HG02840 (cell line): ENCODE results near the gene AMZ1.
A peak's percentile ranks its signal among the peaks of the same experiment; 100 is the strongest.
"Not testable (repeated sequence)": the region's sequence is repeated elsewhere in the genome, so short reads cannot be mapped to it uniquely, and the experiment has no call there.

Experiments used
- ATAC-seq: cut with Tn5 transposase; IDR thresholded peaks from one replicate; pipeline ENCODE4 v1.9.1; 2021; ENCODE audit warnings: mild to moderate bottlenecking, moderate library complexity, moderate number of reproducible peaks; ENCODE audit not compliant: unreplicated experiment, low FRiP score

AMZ1 gene

DNA sequence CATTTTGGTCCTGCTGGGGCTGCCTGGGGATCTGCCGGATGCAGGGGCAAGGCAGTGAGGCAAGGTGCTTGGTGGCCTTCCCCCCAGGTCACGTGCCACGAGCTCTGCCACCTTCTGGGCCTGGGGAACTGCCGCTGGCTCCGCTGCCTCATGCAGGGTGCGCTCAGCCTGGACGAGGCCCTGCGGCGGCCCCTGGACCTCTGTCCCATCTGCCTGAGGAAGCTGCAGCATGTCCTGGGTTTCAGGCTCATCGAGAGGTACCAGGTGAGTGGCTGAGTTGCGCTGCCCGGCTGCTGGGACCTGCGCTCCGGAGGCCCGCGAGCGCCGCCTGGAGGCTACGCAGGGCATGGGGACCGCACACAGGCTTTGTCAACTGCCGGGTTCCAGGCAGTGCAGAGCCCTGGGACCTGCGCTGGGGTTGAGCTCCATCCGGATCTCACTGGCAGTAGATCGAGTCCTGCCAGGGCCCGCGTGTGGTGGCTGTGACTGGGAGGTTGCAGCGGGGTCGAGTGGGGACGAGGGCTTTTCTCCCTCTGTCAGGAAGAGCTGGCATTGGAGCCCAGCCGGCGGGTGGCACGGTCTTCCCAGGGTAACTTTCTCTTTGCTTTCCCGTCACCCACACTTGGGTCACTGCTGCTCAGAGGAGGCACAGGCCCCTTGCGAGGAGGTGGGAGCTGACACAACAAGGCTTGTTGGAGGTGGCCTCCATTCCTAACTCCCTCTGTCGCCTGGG, 21.7 kb downstream of the AMZ1 start:
- ATAC-seq = peak; percentile 71

GRCh38 chr7:2710286-2710655, 22.3 kb downstream of the AMZ1 start:
- ATAC-seq = peak; percentile 60

DNA sequence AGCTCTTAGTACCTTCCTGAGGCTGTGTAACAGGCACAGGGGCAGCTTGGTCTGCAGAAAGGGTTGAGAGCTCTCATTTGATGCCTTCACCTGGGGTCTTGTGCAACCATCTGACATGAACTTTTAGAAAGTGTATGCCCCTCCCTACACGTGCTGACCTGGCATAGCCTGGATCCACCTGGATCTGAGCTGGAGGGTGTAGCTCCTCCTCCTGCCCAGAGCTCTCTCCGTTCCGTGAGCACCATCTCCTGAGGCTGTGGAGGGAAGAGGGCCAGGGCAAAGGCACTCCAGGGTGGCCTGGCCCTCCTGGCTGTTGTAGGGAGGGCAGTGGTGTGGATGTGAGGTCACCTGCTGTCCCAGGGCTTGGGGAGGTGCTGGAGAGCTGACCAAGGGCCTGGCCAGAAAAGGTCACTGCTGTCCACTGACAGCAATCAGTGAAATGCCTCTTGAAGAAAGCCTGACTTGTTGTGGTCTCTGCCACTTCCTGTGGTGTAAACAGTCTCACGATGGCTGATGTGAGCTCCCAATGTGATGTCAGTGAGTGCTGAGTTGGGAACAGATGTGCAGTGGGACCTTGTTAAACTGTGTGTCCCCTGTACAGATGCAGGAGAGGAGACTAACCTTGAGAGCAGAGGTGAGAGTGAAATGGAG, 23.0 kb downstream of the AMZ1 start:
- no peak for ATAC-seq

DNA sequence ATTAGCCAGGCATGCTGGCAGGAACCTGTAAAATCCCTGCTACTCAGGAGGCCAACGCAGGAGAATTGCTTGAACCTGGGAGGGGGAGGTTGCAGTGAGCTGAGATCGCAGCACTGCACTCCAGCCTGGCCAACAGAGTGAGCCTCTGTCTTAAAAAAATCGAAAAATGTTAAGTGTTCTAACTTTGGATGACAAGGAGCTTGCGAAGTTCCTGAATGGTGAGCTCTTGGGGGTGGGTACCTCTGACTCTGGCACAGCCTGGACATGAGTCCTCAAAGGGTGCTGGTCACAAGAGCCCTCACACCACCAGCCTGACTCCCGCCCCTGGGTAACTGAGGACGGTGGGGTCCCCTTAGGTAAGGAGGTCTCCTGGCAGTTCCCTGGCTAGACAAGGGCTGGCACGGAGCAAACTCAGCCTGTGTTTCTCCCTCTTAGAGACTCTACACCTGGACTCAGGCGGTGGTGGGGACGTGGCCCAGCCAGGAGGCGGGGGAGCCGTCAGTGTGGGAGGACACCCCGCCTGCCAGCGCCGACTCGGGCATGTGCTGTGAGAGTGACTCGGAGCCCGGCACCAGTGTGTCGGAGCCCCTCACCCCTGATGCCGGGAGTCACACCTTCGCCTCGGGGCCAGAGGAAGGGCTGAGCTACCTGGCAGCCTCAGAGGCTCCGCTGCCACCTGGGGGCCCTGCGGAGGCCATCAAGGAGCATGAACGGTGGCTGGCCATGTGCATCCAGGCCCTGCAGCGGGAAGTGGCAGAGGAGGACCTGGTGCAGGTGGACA, 24.1 kb downstream of the AMZ1 start:
- ATAC-seq = no peak

DNA sequence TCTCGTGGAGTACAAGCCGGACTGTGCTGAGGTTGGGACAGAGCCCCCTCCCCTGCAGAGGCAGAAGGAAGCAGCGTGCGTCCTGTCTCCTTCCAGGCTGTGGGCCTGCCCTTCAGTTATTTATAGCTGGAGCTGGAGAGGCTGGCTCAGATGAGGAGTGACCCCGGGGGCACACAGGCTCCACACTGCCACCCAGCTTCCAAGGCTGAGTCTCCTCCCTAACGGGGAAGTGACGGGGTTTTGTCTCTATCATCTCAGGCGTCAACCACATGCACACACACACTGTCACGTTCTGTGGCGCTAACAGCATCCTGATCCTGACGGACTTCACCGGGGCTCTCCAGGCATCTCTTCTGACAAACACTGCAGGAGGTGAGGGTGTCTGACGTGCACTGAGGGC, 25.4 kb downstream of the AMZ1 start:
- ATAC-seq = no peak

DNA sequence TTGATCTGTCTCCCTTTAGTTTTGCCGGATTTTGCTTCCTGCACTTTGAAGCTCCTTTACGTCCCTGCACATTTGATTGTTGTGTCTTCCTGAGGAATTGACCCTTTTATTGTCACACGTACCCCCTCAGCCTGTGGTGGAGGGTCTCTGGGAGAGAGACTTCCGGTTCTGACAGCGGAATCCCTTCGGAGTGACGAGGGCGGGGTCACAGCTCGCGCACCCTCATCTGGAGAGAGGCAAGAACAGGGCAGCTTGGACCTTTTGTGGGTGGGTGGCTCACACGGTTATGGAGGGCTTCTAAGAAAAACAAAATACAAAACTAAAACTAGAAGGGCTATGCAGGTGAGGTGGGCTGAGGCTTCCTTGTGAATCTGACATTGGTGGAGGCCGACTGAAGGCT, 26.0 kb downstream of the AMZ1 start:
- ATAC-seq = no peak

GRCh38 chr7:2714636-2715035, 26.6 kb downstream of the AMZ1 start:
- ATAC-seq = no peak

- no peak for ATAC-seq
Measured at GRCh38 chr7:2715341-2716231, 27.6 kb downstream of the AMZ1 start.

DNA sequence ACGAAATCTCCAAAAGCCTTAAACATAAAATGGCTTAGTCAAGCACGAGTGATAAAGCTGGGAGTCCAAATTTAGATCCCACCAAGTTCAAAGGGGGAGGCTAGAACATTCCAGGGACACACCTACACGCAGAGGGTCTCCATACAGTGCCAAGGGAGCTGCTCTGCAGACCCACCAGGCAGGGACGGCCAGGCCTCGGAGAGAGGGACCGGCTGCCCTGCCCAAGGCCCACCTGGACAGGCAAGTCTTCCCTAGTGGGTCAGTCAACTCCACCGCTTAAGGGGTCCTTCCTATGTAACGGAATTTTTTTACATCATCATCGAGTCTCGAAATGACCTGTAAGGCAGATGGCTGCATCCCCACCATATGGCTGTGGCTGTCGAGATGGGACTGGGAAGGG, 28.5 kb downstream of the AMZ1 start:
- ATAC-seq = no peak

DNA sequence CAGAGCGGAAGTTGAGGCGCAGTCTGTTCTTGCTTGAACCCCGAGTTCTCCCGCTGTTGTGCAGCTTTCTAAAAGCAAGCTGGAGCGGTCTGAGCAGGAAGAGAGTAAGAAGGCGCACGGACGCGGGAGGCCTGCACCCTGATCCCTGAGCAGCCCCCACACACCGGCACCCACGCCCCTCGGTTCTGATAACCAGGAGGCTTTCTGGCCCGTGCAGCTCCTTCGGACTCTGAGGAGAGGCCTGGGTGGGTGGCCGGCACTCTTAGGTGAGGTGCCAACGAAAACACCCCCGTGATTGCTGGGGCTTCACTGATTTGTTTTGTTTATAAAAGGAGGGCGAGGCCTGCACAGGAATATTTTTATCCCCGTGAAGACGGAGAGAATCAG, 28.9 kb downstream of the AMZ1 start:
- ATAC-seq = no peak

GRCh38 chr7:2717293-2718261, 29.6 kb downstream of the AMZ1 start:
- ATAC-seq = no peak

- no peak for ATAC-seq
Measured at GRCh38 chr7:2718296-2718965, 30.4 kb downstream of the AMZ1 start.

GRCh38 chr7:2719007-2719406, 31.0 kb downstream of the AMZ1 start:
- no peak for ATAC-seq

- no peak for ATAC-seq
Measured at GRCh38 chr7:2720024-2720423, 32.0 kb downstream of the AMZ1 start.

- ATAC-seq = no peak
Measured at GRCh38 chr7:2721842-2722241, 33.8 kb downstream of the AMZ1 start.

DNA sequence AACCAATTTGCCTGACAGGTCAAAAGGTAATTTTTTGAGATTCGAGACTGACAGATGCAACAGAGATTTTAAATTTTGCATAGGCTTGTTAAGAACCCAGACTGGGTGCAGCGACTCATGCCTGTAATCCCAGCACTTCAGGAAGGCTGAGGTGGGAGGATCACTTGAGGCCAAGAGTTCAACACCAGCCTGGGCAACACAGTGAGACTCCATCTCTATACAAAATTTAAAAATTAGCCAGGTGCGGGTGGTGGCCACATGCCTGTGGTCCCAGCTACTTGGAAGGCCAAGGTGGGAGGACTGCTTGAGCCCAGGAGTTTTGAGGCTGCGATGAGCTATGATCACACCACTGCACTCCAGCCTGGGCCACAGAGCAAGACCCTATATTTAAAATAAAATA, 34.6 kb downstream of the AMZ1 start:
- ATAC-seq = no peak

DNA sequence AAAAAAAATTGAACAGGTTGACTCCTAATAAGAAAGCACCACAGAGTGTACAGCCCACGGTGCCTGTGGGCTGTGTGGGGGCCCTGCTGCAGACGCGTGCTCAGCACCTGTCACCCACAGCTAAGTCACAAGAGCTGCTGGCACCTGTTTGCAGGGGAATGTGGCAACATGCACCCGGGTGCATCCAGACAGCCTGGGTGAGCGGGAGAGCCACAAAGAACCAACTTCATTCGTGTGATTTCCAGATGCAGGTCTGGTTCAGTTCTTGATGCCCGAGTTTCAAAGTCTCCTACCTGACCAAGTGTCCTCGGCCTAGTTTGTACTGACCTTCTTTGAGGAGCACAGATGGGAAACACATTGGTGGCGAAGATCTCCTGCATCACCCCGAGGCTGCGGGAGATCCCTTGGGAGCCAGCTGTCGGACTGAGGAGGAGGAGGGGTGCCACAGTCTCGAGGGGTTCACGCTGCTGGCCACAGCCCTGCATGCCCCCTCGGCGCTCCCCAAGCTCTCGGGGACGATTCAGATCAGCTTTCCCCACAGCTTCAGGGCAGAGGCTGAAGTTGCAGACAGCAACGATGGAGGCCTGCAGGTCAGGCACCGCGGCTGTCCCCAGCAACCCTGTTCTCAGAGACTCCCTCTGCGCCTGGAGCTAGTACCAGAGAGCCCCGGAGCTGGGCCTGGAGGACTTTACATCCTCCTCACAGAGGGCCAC, 35.3 kb downstream of the AMZ1 start:
- no peak for ATAC-seq

DNA sequence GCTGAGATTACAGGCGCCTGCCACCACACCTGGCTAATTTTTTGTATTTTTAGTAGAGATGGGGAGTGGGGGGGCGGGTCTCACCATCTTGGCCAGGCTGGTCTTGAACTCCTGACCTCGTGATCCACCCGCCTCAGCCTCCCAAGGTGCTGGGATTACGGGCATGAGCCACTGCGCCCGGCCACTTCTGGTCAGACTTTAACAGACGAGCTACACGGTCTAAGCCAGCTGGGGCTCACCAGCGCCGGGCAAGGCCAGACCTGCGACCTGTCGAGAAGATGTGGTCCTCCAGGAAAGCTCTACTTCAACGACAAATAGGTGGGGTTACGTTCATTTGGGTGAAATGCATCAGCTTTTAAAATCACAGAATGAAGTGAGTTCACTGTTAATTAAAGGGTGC, 36.0 kb downstream of the AMZ1 start:
- not testable (repeated sequence) for ATAC-seq
